ENCODE measurements around the gene RASL12. TPM values are rescaled to one million over a fixed set of nuclear protein-coding genes. Genes with fewer than 3 reads are reported as not detected.

Gene RASL12
- total RNA-seq, 4 donors from 2014 or later: 41.4 to 83.5 (median 78.7) TPM

DNA sequence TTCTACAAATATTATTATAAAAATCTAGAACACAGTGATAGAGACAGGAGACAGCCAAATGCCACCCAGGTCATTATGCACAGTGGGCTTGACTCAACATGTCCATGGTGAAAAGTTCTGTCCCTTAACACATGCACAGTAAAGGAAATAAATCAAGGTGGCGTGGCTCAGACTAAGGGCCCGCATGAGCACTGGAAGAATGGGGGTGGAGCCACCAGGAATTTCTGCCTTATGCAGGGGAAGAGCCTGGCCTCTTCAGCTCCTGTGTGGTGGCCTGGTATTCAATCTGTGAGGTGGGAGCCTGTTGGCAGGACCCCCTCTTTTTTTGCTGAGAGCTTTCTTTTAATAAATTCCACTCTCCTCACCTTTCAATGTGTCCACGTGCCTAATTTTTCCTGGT, 60.9 kb downstream of the RASL12 start:
- TF ChIP-seq, protein P1, sequence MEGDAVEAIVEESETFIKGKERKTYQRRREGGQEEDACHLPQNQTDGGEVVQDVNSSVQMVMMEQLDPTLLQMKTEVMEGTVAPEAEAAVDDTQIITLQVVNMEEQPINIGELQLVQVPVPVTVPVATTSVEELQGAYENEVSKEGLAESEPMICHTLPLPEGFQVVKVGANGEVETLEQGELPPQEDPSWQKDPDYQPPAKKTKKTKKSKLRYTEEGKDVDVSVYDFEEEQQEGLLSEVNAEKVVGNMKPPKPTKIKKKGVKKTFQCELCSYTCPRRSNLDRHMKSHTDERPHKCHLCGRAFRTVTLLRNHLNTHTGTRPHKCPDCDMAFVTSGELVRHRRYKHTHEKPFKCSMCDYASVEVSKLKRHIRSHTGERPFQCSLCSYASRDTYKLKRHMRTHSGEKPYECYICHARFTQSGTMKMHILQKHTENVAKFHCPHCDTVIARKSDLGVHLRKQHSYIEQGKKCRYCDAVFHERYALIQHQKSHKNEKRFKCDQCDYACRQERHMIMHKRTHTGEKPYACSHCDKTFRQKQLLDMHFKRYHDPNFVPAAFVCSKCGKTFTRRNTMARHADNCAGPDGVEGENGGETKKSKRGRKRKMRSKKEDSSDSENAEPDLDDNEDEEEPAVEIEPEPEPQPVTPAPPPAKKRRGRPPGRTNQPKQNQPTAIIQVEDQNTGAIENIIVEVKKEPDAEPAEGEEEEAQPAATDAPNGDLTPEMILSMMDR (IDR thresholded peaks at IDR 0.05): no peak
- TF ChIP-seq EP300 (IDR thresholded peaks at IDR 0.05) (no peak), POLR2A (IDR thresholded peaks at IDR 0.05) (no peak)
- Histone ChIP-seq H3K4me3 (no peak overlapping the region), H3K36me3 (peaks cover 0 to 73% (median 0%) of the 10 kb centered on the region in 3 donors), H3K27me3 (no peaks in the 10 kb centered on the region), H3K9me3 (no peaks in the 10 kb centered on the region), H3K4me1 (no peaks in the 10 kb centered on the region), H3K27ac (no peak overlapping the region)
- no peak for DNase-seq (ENCODE audit: low spot score in 2 of 2)
- 86 to 89% methylated on average over 3 of the region's 3 CpGs for WGBS, 2 donors

DNA sequence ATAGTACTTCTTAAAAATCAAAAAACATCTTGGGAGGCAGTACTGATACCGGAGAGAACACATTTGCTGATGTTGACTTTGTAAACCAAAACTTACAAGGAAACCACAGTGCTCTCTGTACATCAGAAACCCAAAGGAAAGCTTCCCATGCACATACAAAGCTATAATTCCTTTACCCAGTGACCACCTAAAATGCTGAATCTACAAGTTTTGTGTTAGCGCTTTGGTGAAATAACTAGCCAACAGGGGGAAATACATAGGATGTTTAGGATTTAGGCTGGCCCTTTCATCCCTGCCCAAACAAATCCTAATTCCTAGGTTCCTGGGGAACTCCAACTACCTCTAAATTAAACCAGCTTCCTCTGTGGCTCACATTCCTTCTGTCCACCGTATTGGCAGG, 62.8 kb downstream of the RASL12 start:
- Histone ChIP-seq H3K36me3 (peaks cover 0 to 67% (median 0%) of the 10 kb centered on the region in 3 donors), H3K4me3 (no peak overlapping the region), H3K9me3 (no peaks in the 10 kb centered on the region), H3K4me1 (no peaks in the 10 kb centered on the region), H3K27ac (no peak overlapping the region), H3K27me3 (no peaks in the 10 kb centered on the region)
- DNase-seq (ENCODE audit: low spot score in 2 of 2): no peak
- no peak for TF ChIP-seq EP300 (IDR thresholded peaks at IDR 0.05)
- no peak for TF ChIP-seq POLR2A (IDR thresholded peaks at IDR 0.05)
- TF ChIP-seq, protein P1 (IDR thresholded peaks at IDR 0.05): no peak
- 63 to 68% methylated on average over 3 of the region's 3 CpGs for WGBS, 2 donors

Small RNA genes within 50 kb of the gene (small RNA-seq; reads per million reads assigned to genes)
- not detected for gene AC013553.1

Other genes with a start within 250 kb of the RASL12 start
- gene PIF1, start 242.3 kb downstream of the RASL12 start, total RNA-seq: 1 to 10 TPM in 2 of 4 donors, under 1 TPM in 1, not detected in 1; 0.39 to 2.4 (median 1.1) TPM
- gene PLEKHO2, start 226.1 kb downstream of the RASL12 start, total RNA-seq: 10 to 100 TPM; 40.8 to 69.9 (median 60.2) TPM
- 10 to 100 TPM; 18.2 to 39.3 (median 26.3) TPM for gene ANKDD1A, start 156.1 kb downstream of the RASL12 start, total RNA-seq
- gene SPG21, start 78.1 kb downstream of the RASL12 start, total RNA-seq: 10 to 100 TPM; 80.4 to 90.6 (median 86.3) TPM
- 10 to 100 TPM; 36.8 to 45.7 (median 41.2) TPM for gene MTFMT, start 38.4 kb downstream of the RASL12 start, total RNA-seq
- 1 to 10 TPM in 1 of 4 donors, not detected in 3; 2.7 TPM for gene SLC51B, start 22.6 kb downstream of the RASL12 start, total RNA-seq
- not detected for gene KBTBD13, start 8.8 kb upstream of the RASL12 start, total RNA-seq
- gene UBAP1L, start 47.2 kb upstream of the RASL12 start, total RNA-seq: 10 to 100 TPM in 3 of 4 donors, 1 to 10 TPM in 1; 8.4 to 16.7 (median 14.0) TPM
- gene PDCD7, start 65.8 kb upstream of the RASL12 start, total RNA-seq: 10 to 100 TPM; 27.9 to 57.5 (median 37.8) TPM
- gene CLPX, start 117.4 kb upstream of the RASL12 start, total RNA-seq: 10 to 100 TPM; 29.5 to 96.7 (median 69.7) TPM
- 100 to 1,000 TPM in 1 of 4 donors, 10 to 100 TPM in 2, 1 to 10 TPM in 1; 7.8 to 209 (median 55.5) TPM for gene CILP, start 143.5 kb upstream of the RASL12 start, total RNA-seq
- 10 to 100 TPM in 3 of 4 donors, 1 to 10 TPM in 1; 5.9 to 15.5 (median 12.1) TPM for gene PARP16, start 218.9 kb upstream of the RASL12 start, total RNA-seq
- not detected for gene RNU5A-1, start 228.1 kb upstream of the RASL12 start, total RNA-seq
- not detected for gene RNU5B-1, start 236.7 kb upstream of the RASL12 start, total RNA-seq